T-helper 2 cell treated with Interferon-gamma antibody and Interleukin-4, amounts not matched to agents 100 ng/mL and 5 ng/mL, for 36 hours (primary cell): ENCODE measurements around the gene SPATC1L. TPM values are rescaled to one million over a fixed set of nuclear protein-coding genes. Genes with fewer than 3 reads are reported as not detected.
"Not testable (repeated sequence)": the region's sequence is repeated elsewhere in the genome, so short reads cannot be mapped to it uniquely, and the experiment has no call there.

Experiments
- intact Hi-C: fragments of 100-400 bp; cut with micrococcal nuclease; formaldehyde crosslinking; loops from one replicate; pipeline ENCODE4 v1.15.1; 2023
- total RNA-seq: library from RNA; stranded (reverse); gene quantifications from 2 replicates; pipeline ENCODE4 v1.2.3, GENCODE V29; 2022

The SPATC1L gene
- total RNA-seq, 1 donor from 2014 or later, result 8.2 TPM

GRCh38 chr21:46200877-46201803 lies 16.9 kb upstream of the SPATC1L start:
- intact Hi-C loops, result not testable (repeated sequence)

GRCh38 chr21:46199436-46200373 lies 15.4 kb upstream of the SPATC1L start:
- intact Hi-C loops, result no loop called here

- intact Hi-C loops, result no loop called here
These were observed 12.5 kb upstream of the SPATC1L start for GRCh38 chr21:46196733-46197132.

GRCh38 chr21:46195595-46196195 lies 11.4 kb upstream of the SPATC1L start:
- intact Hi-C loops, result no loop called here

- intact Hi-C loops, result no loop called here
These were observed 10.4 kb upstream of the SPATC1L start for GRCh38 chr21:46194374-46195334.

GRCh38 chr21:46193829-46194373 lies 9.6 kb upstream of the SPATC1L start:
- intact Hi-C loops, result no loop called here

GRCh38 chr21:46191686-46192575 lies 7.7 kb upstream of the SPATC1L start:
- intact Hi-C loops, result no loop called here

GRCh38 chr21:46191257-46191685 lies 7.0 kb upstream of the SPATC1L start:
- intact Hi-C loops, result no loop called here

GRCh38 chr21:46190491-46191131 lies 6.4 kb upstream of the SPATC1L start:
- intact Hi-C loops, result no loop called here

GRCh38 chr21:46189959-46190490 lies 5.8 kb upstream of the SPATC1L start:
- intact Hi-C loops, result loop anchor here (5.0 kb wide), 1 partner anchor 132 kb away; the partner anchor contains the start of genes C21orf58 and PCNT

GRCh38 chr21:46189213-46189958 lies 5.1 kb upstream of the SPATC1L start:
- intact Hi-C loops, result loop anchor here (5.0 kb wide), 1 partner anchor 133 kb away; the partner anchor contains the start of genes C21orf58 and PCNT

- intact Hi-C loops, result loop anchor here (5.0 kb wide), 1 partner anchor 134 kb away; the partner anchor contains the start of genes C21orf58 and PCNT
These were observed 4.3 kb upstream of the SPATC1L start for GRCh38 chr21:46188226-46189212.

- intact Hi-C loops, result loop anchor here (5.0 kb wide), 1 partner anchor 134 kb away; the partner anchor contains the start of genes C21orf58 and PCNT
These were observed 3.6 kb upstream of the SPATC1L start for GRCh38 chr21:46187814-46188213.

GRCh38 chr21:46187261-46187660 lies 3.0 kb upstream of the SPATC1L start:
- intact Hi-C loops, result loop anchor here (5.0 kb wide), 1 partner anchor 135 kb away; the partner anchor contains the start of genes C21orf58 and PCNT

GRCh38 chr21:46185716-46186115 lies 1.5 kb upstream of the SPATC1L start:
- intact Hi-C loops, result loop anchor here (2.0 to 5.0 kb wide), 2 partner anchors 43 to 137 kb away; partner anchors contain the start of genes C21orf58, LSS and PCNT
